ENCODE data around the gene RAD51D.
"Not testable (repeated sequence)": the region's sequence is repeated elsewhere in the genome, so short reads cannot be mapped to it uniquely, and the experiment has no call there.

Gene RAD51D

GRCh38 chr17:35155246-35155645 lies 35.6 kb upstream of the RAD51D start:
- Histone ChIP-seq H3K9me3 (ENCODE audit: control insufficient read depth, low read length) (no peaks in the 10 kb centered on the region), H3K4me1 (ENCODE audit: control insufficient read depth, insufficient read depth, low read length) (no peaks in the 10 kb centered on the region), H3K4me3 (ENCODE audit: insufficient read depth, low read depth, low read length) (no peak overlapping the region), H3K27ac (ENCODE audit: insufficient read depth, low read depth, low read length, poor library complexity, severe bottlenecking) (no peak overlapping the region), H3K36me3 (ENCODE audit: control insufficient read depth, insufficient read depth, low read length) (no peaks in the 10 kb centered on the region), H3K27me3 (ENCODE audit: control insufficient read depth, insufficient read depth, low read length, poor library complexity, severe bottlenecking) (no peaks in the 10 kb centered on the region)
- WGBS, 2 experiments, result 92 to 93% methylated on average over 7 of the region's 7 CpGs

- Histone ChIP-seq H3K9me3 (ENCODE audit: control insufficient read depth, low read length) (no peaks in the 10 kb centered on the region), H3K36me3 (ENCODE audit: control insufficient read depth, insufficient read depth, low read length) (no peaks in the 10 kb centered on the region), H3K27ac (ENCODE audit: insufficient read depth, low read depth, low read length, poor library complexity, severe bottlenecking) (no peak overlapping the region), H3K27me3 (ENCODE audit: control insufficient read depth, insufficient read depth, low read length, poor library complexity, severe bottlenecking) (no peaks in the 10 kb centered on the region), H3K4me3 (ENCODE audit: insufficient read depth, low read depth, low read length) (no peak overlapping the region), H3K4me1 (ENCODE audit: control insufficient read depth, insufficient read depth, low read length) (no peaks in the 10 kb centered on the region)
- WGBS, 2 experiments, result 92 to 95% methylated on average over 13 of the region's 13 CpGs
Observed at GRCh38 chr17:35154196-35155165, 34.8 kb upstream of the RAD51D start.

GRCh38 chr17:35152421-35153140 lies 32.9 kb upstream of the RAD51D start:
- no peaks in the 10 kb centered on the region for H3K36me3 ChIP-seq (ENCODE audit: control insufficient read depth, insufficient read depth, low read length)
- H3K27ac ChIP-seq (ENCODE audit: insufficient read depth, low read depth, low read length, poor library complexity, severe bottlenecking), result no peak overlapping the region
- H3K4me3 ChIP-seq (ENCODE audit: insufficient read depth, low read depth, low read length), result no peak overlapping the region
- 90 to 93% methylated on average over 13 of the region's 13 CpGs for WGBS, 2 experiments
- H3K9me3 ChIP-seq (ENCODE audit: control insufficient read depth, low read length), result no peaks in the 10 kb centered on the region
- H3K27me3 ChIP-seq (ENCODE audit: control insufficient read depth, insufficient read depth, low read length, poor library complexity, severe bottlenecking), result no peaks in the 10 kb centered on the region
- H3K4me1 ChIP-seq (ENCODE audit: control insufficient read depth, insufficient read depth, low read length), result no peaks in the 10 kb centered on the region

- H3K36me3 ChIP-seq (ENCODE audit: control insufficient read depth, insufficient read depth, low read length); H3K4me3 ChIP-seq (ENCODE audit: insufficient read depth, low read depth, low read length); H3K9me3 ChIP-seq (ENCODE audit: control insufficient read depth, low read length); H3K27me3 ChIP-seq (ENCODE audit: control insufficient read depth, insufficient read depth, low read length, poor library complexity, severe bottlenecking); H3K27ac ChIP-seq (ENCODE audit: insufficient read depth, low read depth, low read length, poor library complexity, severe bottlenecking); H3K4me1 ChIP-seq (ENCODE audit: control insufficient read depth, insufficient read depth, low read length): not testable (repeated sequence)
- 96% methylated on average over 29 of the region's 29 CpGs for WGBS, 2 experiments
Observed at GRCh38 chr17:35151080-35151479, 31.4 kb upstream of the RAD51D start.

- no peaks in the 10 kb centered on the region for H3K36me3 ChIP-seq (ENCODE audit: control insufficient read depth, insufficient read depth, low read length)
- H3K27me3 ChIP-seq (ENCODE audit: control insufficient read depth, insufficient read depth, low read length, poor library complexity, severe bottlenecking), result no peaks in the 10 kb centered on the region
- 94 to 95% methylated on average over 11 of the region's 11 CpGs for WGBS, 2 experiments
- H3K9me3 ChIP-seq (ENCODE audit: control insufficient read depth, low read length), result no peaks in the 10 kb centered on the region
- no peak overlapping the region for H3K27ac ChIP-seq (ENCODE audit: insufficient read depth, low read depth, low read length, poor library complexity, severe bottlenecking)
- no peak overlapping the region for H3K4me3 ChIP-seq (ENCODE audit: insufficient read depth, low read depth, low read length)
- no peaks in the 10 kb centered on the region for H3K4me1 ChIP-seq (ENCODE audit: control insufficient read depth, insufficient read depth, low read length)
Observed at GRCh38 chr17:35149941-35150340, 30.3 kb upstream of the RAD51D start.

GRCh38 chr17:35148144-35148543 lies 28.5 kb upstream of the RAD51D start:
- no peak overlapping the region for H3K4me3 ChIP-seq (ENCODE audit: insufficient read depth, low read depth, low read length)
- H3K27ac ChIP-seq (ENCODE audit: insufficient read depth, low read depth, low read length, poor library complexity, severe bottlenecking), result no peak overlapping the region
- no peaks in the 10 kb centered on the region for H3K36me3 ChIP-seq (ENCODE audit: control insufficient read depth, insufficient read depth, low read length)
- no peaks in the 10 kb centered on the region for H3K9me3 ChIP-seq (ENCODE audit: control insufficient read depth, low read length)
- no peaks in the 10 kb centered on the region for H3K4me1 ChIP-seq (ENCODE audit: control insufficient read depth, insufficient read depth, low read length)
- WGBS, 2 experiments, result 91 to 93% methylated on average over 9 of the region's 9 CpGs
- H3K27me3 ChIP-seq (ENCODE audit: control insufficient read depth, insufficient read depth, low read length, poor library complexity, severe bottlenecking), result no peaks in the 10 kb centered on the region

GRCh38 chr17:35147375-35147905 lies 27.8 kb upstream of the RAD51D start, which contains the start of gene UNC45B:
Gene UNC45B, plus strand, starts transcription at chr17:35147817. Its CDS starts 447 bp downstream, at chr17:35148264.
- no peaks in the 10 kb centered on the region for H3K36me3 ChIP-seq (ENCODE audit: control insufficient read depth, insufficient read depth, low read length)
- H3K4me3 ChIP-seq (ENCODE audit: insufficient read depth, low read depth, low read length), result no peak within 1 kb of the TSS
- 71 to 75% methylated on average over 4 of the region's 4 CpGs for WGBS, 2 experiments
- no peaks in the 10 kb centered on the region for H3K9me3 ChIP-seq (ENCODE audit: control insufficient read depth, low read length)
- no peaks in the 10 kb centered on the region for H3K27me3 ChIP-seq (ENCODE audit: control insufficient read depth, insufficient read depth, low read length, poor library complexity, severe bottlenecking)
- H3K4me1 ChIP-seq (ENCODE audit: control insufficient read depth, insufficient read depth, low read length), result no peaks in the 10 kb centered on the region
- H3K27ac ChIP-seq (ENCODE audit: insufficient read depth, low read depth, low read length, poor library complexity, severe bottlenecking), result no peak within 1 kb of the TSS

GRCh38 chr17:35146214-35146833 lies 26.7 kb upstream of the RAD51D start:
- 84 to 93% methylated on average over 4 of the region's 4 CpGs for WGBS, 2 experiments
- H3K4me3 ChIP-seq (ENCODE audit: insufficient read depth, low read depth, low read length), result no peak overlapping the region
- H3K4me1 ChIP-seq (ENCODE audit: control insufficient read depth, insufficient read depth, low read length), result no peaks in the 10 kb centered on the region
- no peak overlapping the region for H3K27ac ChIP-seq (ENCODE audit: insufficient read depth, low read depth, low read length, poor library complexity, severe bottlenecking)
- H3K9me3 ChIP-seq (ENCODE audit: control insufficient read depth, low read length), result no peaks in the 10 kb centered on the region
- H3K36me3 ChIP-seq (ENCODE audit: control insufficient read depth, insufficient read depth, low read length), result no peaks in the 10 kb centered on the region
- no peaks in the 10 kb centered on the region for H3K27me3 ChIP-seq (ENCODE audit: control insufficient read depth, insufficient read depth, low read length, poor library complexity, severe bottlenecking)

- H3K4me1 ChIP-seq (ENCODE audit: control insufficient read depth, insufficient read depth, low read length), result no peaks in the 10 kb centered on the region
- no peaks in the 10 kb centered on the region for H3K36me3 ChIP-seq (ENCODE audit: control insufficient read depth, insufficient read depth, low read length)
- no peaks in the 10 kb centered on the region for H3K9me3 ChIP-seq (ENCODE audit: control insufficient read depth, low read length)
- WGBS, 2 experiments, result 90 to 96% methylated on average over 4 of the region's 4 CpGs
- no peaks in the 10 kb centered on the region for H3K27me3 ChIP-seq (ENCODE audit: control insufficient read depth, insufficient read depth, low read length, poor library complexity, severe bottlenecking)
- no peak overlapping the region for H3K4me3 ChIP-seq (ENCODE audit: insufficient read depth, low read depth, low read length)
- no peak overlapping the region for H3K27ac ChIP-seq (ENCODE audit: insufficient read depth, low read depth, low read length, poor library complexity, severe bottlenecking)
Observed at GRCh38 chr17:35144840-35145239, 25.2 kb upstream of the RAD51D start.

GRCh38 chr17:35142467-35142796 lies 22.8 kb upstream of the RAD51D start:
- Histone ChIP-seq H3K4me3 (ENCODE audit: insufficient read depth, low read depth, low read length) (peak overlapping the region; percentile 98), H3K27me3 (ENCODE audit: control insufficient read depth, insufficient read depth, low read length, poor library complexity, severe bottlenecking) (no peaks in the 10 kb centered on the region), H3K4me1 (ENCODE audit: control insufficient read depth, insufficient read depth, low read length) (no peaks in the 10 kb centered on the region), H3K36me3 (ENCODE audit: control insufficient read depth, insufficient read depth, low read length) (peaks cover 20% of the 10 kb centered on the region), H3K27ac (ENCODE audit: insufficient read depth, low read depth, low read length, poor library complexity, severe bottlenecking) (no peak overlapping the region), H3K9me3 (ENCODE audit: control insufficient read depth, low read length) (no peaks in the 10 kb centered on the region)
- WGBS, 2 experiments, result 75 to 77% methylated on average over 8 of the region's 8 CpGs
